Transverse colon (tissue), 4 donors: ENCODE results near the gene SET.

Experiments
- POLR2AphosphoS5 ChIP-seq, 3 donors: sonication (generic); formaldehyde crosslinking; IDR thresholded peaks; one replicate each; pipeline ENCODE4 v1.6.1; 2016; ENCODE audit warnings: antibody characterized with exemption in 3 of 3
- TF ChIP-seq, protein P1 (sequence below), 5 experiments: fragments of 200-600 bp in 3 of 5; fragments of 450-650 bp in 2 of 5; sonication (generic) in 3 of 5; IDR thresholded peaks; 1 replicate in 2 of 5; 2 replicates in 3 of 5; pipeline ENCODE4 v1.5.1; 2016 to 2017; ENCODE audit warnings: antibody characterized with exemption in 5 of 5, inconsistent platforms in 3 of 5, mild to moderate bottlenecking in 2 of 5, moderate library complexity in 1 of 5

DNA sequence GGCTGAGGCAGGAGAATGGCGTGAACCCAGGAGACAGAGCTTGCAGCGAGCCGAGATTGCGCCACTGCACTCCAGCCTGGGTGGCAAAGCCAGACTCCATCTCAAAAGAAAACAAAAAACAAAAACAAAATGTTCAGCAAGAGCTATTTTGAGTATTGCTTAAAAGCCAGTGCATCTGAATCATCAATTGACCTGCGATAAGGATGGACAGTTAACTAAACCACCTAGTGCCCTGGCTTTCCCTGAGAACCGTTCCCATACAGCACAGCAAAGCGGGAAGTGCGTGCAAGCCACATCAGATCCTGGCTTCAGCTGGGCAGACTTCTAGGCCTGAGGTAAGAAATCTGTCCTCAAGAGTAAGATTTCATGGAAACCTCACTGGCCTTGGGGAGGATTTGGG lies 35.1 kb upstream of the SET start:
- TF ChIP-seq, protein P1, sequence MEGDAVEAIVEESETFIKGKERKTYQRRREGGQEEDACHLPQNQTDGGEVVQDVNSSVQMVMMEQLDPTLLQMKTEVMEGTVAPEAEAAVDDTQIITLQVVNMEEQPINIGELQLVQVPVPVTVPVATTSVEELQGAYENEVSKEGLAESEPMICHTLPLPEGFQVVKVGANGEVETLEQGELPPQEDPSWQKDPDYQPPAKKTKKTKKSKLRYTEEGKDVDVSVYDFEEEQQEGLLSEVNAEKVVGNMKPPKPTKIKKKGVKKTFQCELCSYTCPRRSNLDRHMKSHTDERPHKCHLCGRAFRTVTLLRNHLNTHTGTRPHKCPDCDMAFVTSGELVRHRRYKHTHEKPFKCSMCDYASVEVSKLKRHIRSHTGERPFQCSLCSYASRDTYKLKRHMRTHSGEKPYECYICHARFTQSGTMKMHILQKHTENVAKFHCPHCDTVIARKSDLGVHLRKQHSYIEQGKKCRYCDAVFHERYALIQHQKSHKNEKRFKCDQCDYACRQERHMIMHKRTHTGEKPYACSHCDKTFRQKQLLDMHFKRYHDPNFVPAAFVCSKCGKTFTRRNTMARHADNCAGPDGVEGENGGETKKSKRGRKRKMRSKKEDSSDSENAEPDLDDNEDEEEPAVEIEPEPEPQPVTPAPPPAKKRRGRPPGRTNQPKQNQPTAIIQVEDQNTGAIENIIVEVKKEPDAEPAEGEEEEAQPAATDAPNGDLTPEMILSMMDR (IDR thresholded peaks at IDR 0.05): no peak
- no peak for TF ChIP-seq POLR2AphosphoS5 (IDR thresholded peaks at IDR 0.05)
